Glutamatergic neuron (in vitro differentiated cells): ENCODE results near the gene DYRK3. TPM values are rescaled to one million over a fixed set of nuclear protein-coding genes. Genes with fewer than 3 reads are reported as not detected.

ENCODE experiments used
- DNase-seq: peaks from one replicate; pipeline ENCODE4 v3.0.0; 2022
- H3K27ac Mint-ChIP-seq: one replicate; pipeline ENCODE4 v1.8.0; 2020; ENCODE audit warnings: mild to moderate bottlenecking, mixed read lengths, inconsistent platforms; ENCODE audit not compliant: unreplicated experiment
- H3K27me3 Mint-ChIP-seq: one replicate; pipeline ENCODE4 v1.8.0; 2020; ENCODE audit warnings: mild to moderate bottlenecking, moderate library complexity, mixed read lengths, inconsistent platforms; ENCODE audit not compliant: unreplicated experiment
- H3K36me3 Mint-ChIP-seq: one replicate; pipeline ENCODE4 v1.8.0; 2020; ENCODE audit warnings: mild to moderate bottlenecking, mixed read lengths, inconsistent platforms; ENCODE audit not compliant: unreplicated experiment
- H3K4me1 Mint-ChIP-seq: one replicate; pipeline ENCODE4 v1.8.0; 2020; ENCODE audit warnings: mild to moderate bottlenecking, low read depth, mixed read lengths, inconsistent platforms; ENCODE audit not compliant: unreplicated experiment
- H3K4me3 Mint-ChIP-seq: one replicate; pipeline ENCODE4 v1.8.0; 2020; ENCODE audit warnings: mild to moderate bottlenecking, mixed read lengths, inconsistent platforms; ENCODE audit not compliant: unreplicated experiment
- H3K9me3 Mint-ChIP-seq: one replicate; pipeline ENCODE4 v1.8.0; 2020; ENCODE audit warnings: mild to moderate bottlenecking, moderate library complexity, mixed read lengths, inconsistent platforms; ENCODE audit not compliant: unreplicated experiment
- CTCF ChIP-seq: fragments of 200-600 bp; sonication (generic); IDR thresholded peaks from one replicate; pipeline ENCODE4 v1.5.0; 2021; ENCODE audit not compliant: partially characterized antibody, unreplicated experiment
- total RNA-seq: library from RNA; stranded (reverse); fragmentation: NEBNext Ultra II Directional; extraction: Animal tissue kit (Norgen Biotek cat#: 25700); gene quantifications from one replicate; pipeline ENCODE4 v1.2.1, GENCODE V29; 2021; ENCODE audit not compliant: unreplicated experiment

Gene DYRK3
- total RNA-seq, 1 donor from 2014 or later = 1.3 TPM

GRCh38 chr1:206674236-206674635 lies 38.9 kb downstream of the DYRK3 start:
- no peak for DNase-seq
- peaks cover 5% of the 10 kb centered on the region for H3K9me3 Mint-ChIP-seq
- H3K27me3 Mint-ChIP-seq = peaks cover 5% of the 10 kb centered on the region
- H3K27ac Mint-ChIP-seq = no peak overlapping the region
- H3K4me1 Mint-ChIP-seq = no peaks in the 10 kb centered on the region
- H3K4me3 Mint-ChIP-seq = no peak overlapping the region
- no peak for TF ChIP-seq CTCF
- no peaks in the 10 kb centered on the region for H3K36me3 Mint-ChIP-seq

- peaks cover 5% of the 10 kb centered on the region for H3K27me3 Mint-ChIP-seq
Observed at GRCh38 chr1:206674745-206675175, 39.4 kb downstream of the DYRK3 start.

DNA sequence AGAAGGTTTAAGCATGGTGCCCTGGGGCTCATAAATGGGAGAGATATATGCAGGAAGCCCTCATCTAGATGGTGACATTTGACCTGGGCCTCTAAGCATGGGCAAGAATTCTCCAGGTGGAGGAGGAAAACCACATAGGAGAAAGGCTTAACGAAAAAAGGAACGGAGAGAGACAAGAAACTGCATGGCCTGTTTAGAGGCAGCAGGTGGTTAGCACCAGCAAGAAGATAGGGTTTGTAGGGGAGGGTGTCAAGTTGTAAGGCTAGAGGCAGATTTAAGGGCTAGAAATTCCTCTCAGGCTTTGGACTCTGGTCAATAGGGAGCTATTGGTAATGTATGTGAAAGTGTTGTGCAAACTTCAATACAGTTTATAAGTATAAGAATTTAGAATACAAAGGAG lies 41.2 kb downstream of the DYRK3 start:
- no peak for TF ChIP-seq CTCF
- DNase-seq = no peak
- H3K4me3 Mint-ChIP-seq = no peak overlapping the region
- H3K27ac Mint-ChIP-seq = no peak overlapping the region
- H3K27me3 Mint-ChIP-seq = peaks cover 5% of the 10 kb centered on the region
- H3K4me1 Mint-ChIP-seq = no peaks in the 10 kb centered on the region
- peaks cover 5% of the 10 kb centered on the region for H3K9me3 Mint-ChIP-seq
- H3K36me3 Mint-ChIP-seq = no peaks in the 10 kb centered on the region

More at GRCh38 chr1:206674745-206675175, 39.4 kb downstream of the DYRK3 start:
- TF ChIP-seq CTCF = no peak
- no peaks in the 10 kb centered on the region for H3K36me3 Mint-ChIP-seq
- no peaks in the 10 kb centered on the region for H3K4me1 Mint-ChIP-seq
- H3K27ac Mint-ChIP-seq = no peak overlapping the region
- H3K4me3 Mint-ChIP-seq = no peak overlapping the region
- H3K9me3 Mint-ChIP-seq = peaks cover 5% of the 10 kb centered on the region
- DNase-seq = no peak

- Mint-ChIP-seq H3K36me3 (no peaks in the 10 kb centered on the region), H3K27me3 (peaks cover 5% of the 10 kb centered on the region), H3K4me3 (no peak overlapping the region), H3K27ac (no peak overlapping the region), H3K9me3 (peaks cover 5% of the 10 kb centered on the region), H3K4me1 (no peaks in the 10 kb centered on the region)
- no peak for DNase-seq
- TF ChIP-seq CTCF = no peak
Observed at GRCh38 chr1:206678490-206678889, 43.2 kb downstream of the DYRK3 start.

- H3K9me3 Mint-ChIP-seq = peaks cover 5% of the 10 kb centered on the region
- DNase-seq = no peak
- H3K27ac Mint-ChIP-seq = no peak overlapping the region
- H3K4me3 Mint-ChIP-seq = no peak overlapping the region
- peaks cover 5% of the 10 kb centered on the region for H3K27me3 Mint-ChIP-seq
- H3K4me1 Mint-ChIP-seq = no peaks in the 10 kb centered on the region
- TF ChIP-seq CTCF = no peak
- H3K36me3 Mint-ChIP-seq = no peaks in the 10 kb centered on the region
Observed at GRCh38 chr1:206679738-206680211, 44.4 kb downstream of the DYRK3 start.
